Neuronal stem cell (in vitro differentiated cells): ENCODE data around the gene RBM20. TPM values are rescaled to one million over a fixed set of nuclear protein-coding genes. Genes with fewer than 3 reads are reported as not detected.

Source experiments
- small RNA-seq: library from polyadenylated mRNA; stranded (forward); fragments of <200 nt; extraction: miRNeasy Mini kit (QIAGEN cat#:217004); gene quantifications from one replicate; pipeline ENCODE3, GENCODE V24; 2013; ENCODE audit not compliant: insufficient read depth

The RBM20 gene

Small RNA genes within 50 kb of the gene (small RNA-seq; reads per million reads assigned to genes)
- gene RF00019 (not detected), gene RN7SKP288 (not detected), gene RNA5SP327 (not detected)
